ENCODE results near the gene CPN1. TPM values are rescaled to one million over a fixed set of nuclear protein-coding genes. Genes with fewer than 3 reads are reported as not detected.

Gene CPN1
- total RNA-seq, 1 experiment from 2014 or later = 0.12 TPM

DNA sequence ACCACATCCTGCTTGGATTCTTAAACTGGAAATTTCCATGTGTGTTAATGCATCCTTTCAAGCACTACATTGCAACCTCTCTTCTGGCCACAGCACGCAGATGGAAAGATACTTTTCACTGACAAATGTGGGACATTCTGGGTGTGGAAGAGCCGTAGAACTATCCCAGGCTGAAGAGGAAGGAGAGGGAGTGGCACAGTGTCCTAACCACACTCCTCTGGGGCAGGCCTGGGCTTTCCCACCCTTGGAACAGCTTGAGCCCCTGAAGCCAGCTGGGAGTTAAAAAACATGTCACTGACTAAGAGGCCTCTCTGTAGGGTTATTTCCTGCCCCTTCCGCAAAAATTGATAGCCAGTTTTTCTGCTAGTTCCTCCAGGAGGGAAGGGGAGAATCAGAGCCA is 37.9 kb downstream of the CPN1 start:
- Histone ChIP-seq H3K4me2 (ENCODE audit: low read length) (peak overlapping the region; percentile 60), H3K36me3 (ENCODE audit: control insufficient read depth in 1 of 2, insufficient read depth in 2 of 2, low read length in 2 of 2) (no peaks in the 10 kb centered on the region), H4K20me1 (ENCODE audit: insufficient read depth) (no peaks in the 10 kb centered on the region), H3K79me2 (ENCODE audit: insufficient read depth, low read length) (no peaks in the 10 kb centered on the region), H3K4me3 (replicated peaks in 1 of 2; ENCODE audit: low read depth in 1 of 2, low read length in 2 of 2) (peak overlapping the region in 1 of 2 experiments; percentile 2; a peak in 1 of 4 replicates), H3K9ac (ENCODE audit: low read length) (peak overlapping the region; percentile 48), H3K27me3 (ENCODE audit: insufficient read depth, low read length) (no peaks in the 10 kb centered on the region), H2AFZ (ENCODE audit: low read depth, low read length, poor library complexity, severe bottlenecking) (peak overlapping the region; percentile 84), H3K9me2 (ENCODE audit: insufficient read depth) (no peaks in the 10 kb centered on the region), H3K27ac (ENCODE audit: low read depth, low read length) (peak overlapping the region; percentile 77), H3K4me1 (ENCODE audit: control insufficient read depth in 1 of 2, insufficient read depth in 2 of 2, low read length in 2 of 2) (peaks cover 36 to 47% of the 10 kb centered on the region in 2 experiments), H3K9me3 (ENCODE audit: control insufficient read depth in 1 of 2, insufficient read depth in 1 of 2, low read depth in 1 of 2, low read length in 2 of 2) (no peaks in the 10 kb centered on the region)
- intact Hi-C loops (cut with micrococcal nuclease) = loop anchor here (2.0 kb wide), 1 partner anchor 37 kb away; no protein-coding TSS in a partner anchor
- TF ChIP-seq REST (IDR thresholded peaks at IDR 0.05; ENCODE audit: low read depth) (no peak), POLR2A (IDR thresholded peaks at IDR 0.05; ENCODE audit: borderline replicate concordance, extremely low read depth, insufficient read depth, insufficient read length) (no peak), ZFX (IDR thresholded peaks at IDR 0.05) (0 out of 2 replicates have a peak, but pooled peaks have one; percentile 45)
- ATAC-seq = peak; percentile 56
- ChIA-PET POLR2A (interaction anchor here (0.7 to 2.9 kb wide), 5 partner anchors 22 to 316 kb away, joined by 4 to 11 read pairs (median 6); no protein-coding TSS in a partner anchor), CTCF (interaction anchor here (0.8 to 6.2 kb wide), 7 partner anchors 21 to 311 kb away, joined by 3 to 68 read pairs (median 5); partner anchors contain the start of genes COX15 and CUTC), RAD21 (ENCODE audit: low non-redundant PET in 1 of 2, low total read pairs in 2 of 2, uncharacterized antibody in 2 of 2, unreplicated experiment in 2 of 2) (interaction anchor here in 1 of 2 experiments (0.8 kb wide), 1 partner anchor 147 kb away, joined by 3 read pairs; no protein-coding TSS in a partner anchor)
- BruUV-seq (replicated peaks) = no TSS peak
- DNase-seq (ENCODE audit: low read depth, low spot score) = no peak

GRCh38 chr10:100043344-100043743 is 38.3 kb downstream of the CPN1 start:
- no TSS peak for BruUV-seq (replicated peaks)
- peak overlapping the region; percentile 77 for H3K27ac ChIP-seq (ENCODE audit: low read depth, low read length)
- H3K4me1 ChIP-seq (ENCODE audit: control insufficient read depth in 1 of 2, insufficient read depth in 2 of 2, low read length in 2 of 2) = peaks cover 40 to 51% of the 10 kb centered on the region in 2 experiments
- H3K9me2 ChIP-seq (ENCODE audit: insufficient read depth) = no peaks in the 10 kb centered on the region
- POLR2A ChIA-PET = interaction anchor here (1.9 to 2.9 kb wide), 4 partner anchors 22 to 184 kb away, joined by 4 to 11 read pairs (median 8); no protein-coding TSS in a partner anchor
- no peak overlapping the region for H3K4me3 ChIP-seq (replicated peaks in 1 of 2; ENCODE audit: low read depth in 1 of 2, low read length in 2 of 2)
- ATAC-seq (peak; percentile 61), DNase-seq (ENCODE audit: low read depth, low spot score) (peak; percentile 66)
- H3K27me3 ChIP-seq (ENCODE audit: insufficient read depth, low read length) = no peaks in the 10 kb centered on the region
- intact Hi-C loops (cut with micrococcal nuclease) = no loop called here
- peak overlapping the region; percentile 84 for H2AFZ ChIP-seq (ENCODE audit: low read depth, low read length, poor library complexity, severe bottlenecking)
- peak overlapping the region; percentile 60 for H3K4me2 ChIP-seq (ENCODE audit: low read length)
- RAD21 ChIA-PET (ENCODE audit: low non-redundant PET in 1 of 2, low total read pairs in 2 of 2, uncharacterized antibody in 2 of 2, unreplicated experiment in 2 of 2) = interaction anchor here in 1 of 2 experiments (0.8 kb wide), 1 partner anchor 146 kb away, joined by 3 read pairs; no protein-coding TSS in a partner anchor
- H3K79me2 ChIP-seq (ENCODE audit: insufficient read depth, low read length) = no peaks in the 10 kb centered on the region
- CTCF ChIA-PET = interaction anchor here (1.2 to 6.2 kb wide), 3 partner anchors 23 to 198 kb away, joined by 3 to 68 read pairs (median 38); no protein-coding TSS in a partner anchor
- no peaks in the 10 kb centered on the region for H4K20me1 ChIP-seq (ENCODE audit: insufficient read depth)
- no peak overlapping the region for H3K9ac ChIP-seq (ENCODE audit: low read length)
- no peaks in the 10 kb centered on the region for H3K36me3 ChIP-seq (ENCODE audit: control insufficient read depth in 1 of 2, insufficient read depth in 2 of 2, low read length in 2 of 2)
- no peaks in the 10 kb centered on the region for H3K9me3 ChIP-seq (ENCODE audit: control insufficient read depth in 1 of 2, insufficient read depth in 1 of 2, low read depth in 1 of 2, low read length in 2 of 2)
- TF ChIP-seq TCF7L2 (IDR thresholded peaks at IDR 0.05; ENCODE audit: borderline replicate concordance, extremely low read depth, insufficient read depth, insufficient read length) = peak; percentile 38
- no peak for TF ChIP-seq FOSL1 (IDR thresholded peaks at IDR 0.05; ENCODE audit: low read depth)
- no peak for TF ChIP-seq ZFX (IDR thresholded peaks at IDR 0.05)
- TF ChIP-seq EZH2 (IDR thresholded peaks at IDR 0.05) = no peak
- TF ChIP-seq, protein P1, sequence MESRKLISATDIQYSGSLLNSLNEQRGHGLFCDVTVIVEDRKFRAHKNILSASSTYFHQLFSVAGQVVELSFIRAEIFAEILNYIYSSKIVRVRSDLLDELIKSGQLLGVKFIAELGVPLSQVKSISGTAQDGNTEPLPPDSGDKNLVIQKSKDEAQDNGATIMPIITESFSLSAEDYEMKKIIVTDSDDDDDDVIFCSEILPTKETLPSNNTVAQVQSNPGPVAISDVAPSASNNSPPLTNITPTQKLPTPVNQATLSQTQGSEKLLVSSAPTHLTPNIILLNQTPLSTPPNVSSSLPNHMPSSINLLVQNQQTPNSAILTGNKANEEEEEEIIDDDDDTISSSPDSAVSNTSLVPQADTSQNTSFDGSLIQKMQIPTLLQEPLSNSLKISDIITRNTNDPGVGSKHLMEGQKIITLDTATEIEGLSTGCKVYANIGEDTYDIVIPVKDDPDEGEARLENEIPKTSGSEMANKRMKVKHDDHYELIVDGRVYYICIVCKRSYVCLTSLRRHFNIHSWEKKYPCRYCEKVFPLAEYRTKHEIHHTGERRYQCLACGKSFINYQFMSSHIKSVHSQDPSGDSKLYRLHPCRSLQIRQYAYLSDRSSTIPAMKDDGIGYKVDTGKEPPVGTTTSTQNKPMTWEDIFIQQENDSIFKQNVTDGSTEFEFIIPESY (IDR thresholded peaks at IDR 0.05; ENCODE audit: extremely low read depth, insufficient replicate concordance, low read length) = no peak
- TF ChIP-seq, protein P2, sequence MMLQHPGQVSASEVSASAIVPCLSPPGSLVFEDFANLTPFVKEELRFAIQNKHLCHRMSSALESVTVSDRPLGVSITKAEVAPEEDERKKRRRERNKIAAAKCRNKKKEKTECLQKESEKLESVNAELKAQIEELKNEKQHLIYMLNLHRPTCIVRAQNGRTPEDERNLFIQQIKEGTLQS (IDR thresholded peaks at IDR 0.05) = no peak
- TF ChIP-seq, protein P3, sequence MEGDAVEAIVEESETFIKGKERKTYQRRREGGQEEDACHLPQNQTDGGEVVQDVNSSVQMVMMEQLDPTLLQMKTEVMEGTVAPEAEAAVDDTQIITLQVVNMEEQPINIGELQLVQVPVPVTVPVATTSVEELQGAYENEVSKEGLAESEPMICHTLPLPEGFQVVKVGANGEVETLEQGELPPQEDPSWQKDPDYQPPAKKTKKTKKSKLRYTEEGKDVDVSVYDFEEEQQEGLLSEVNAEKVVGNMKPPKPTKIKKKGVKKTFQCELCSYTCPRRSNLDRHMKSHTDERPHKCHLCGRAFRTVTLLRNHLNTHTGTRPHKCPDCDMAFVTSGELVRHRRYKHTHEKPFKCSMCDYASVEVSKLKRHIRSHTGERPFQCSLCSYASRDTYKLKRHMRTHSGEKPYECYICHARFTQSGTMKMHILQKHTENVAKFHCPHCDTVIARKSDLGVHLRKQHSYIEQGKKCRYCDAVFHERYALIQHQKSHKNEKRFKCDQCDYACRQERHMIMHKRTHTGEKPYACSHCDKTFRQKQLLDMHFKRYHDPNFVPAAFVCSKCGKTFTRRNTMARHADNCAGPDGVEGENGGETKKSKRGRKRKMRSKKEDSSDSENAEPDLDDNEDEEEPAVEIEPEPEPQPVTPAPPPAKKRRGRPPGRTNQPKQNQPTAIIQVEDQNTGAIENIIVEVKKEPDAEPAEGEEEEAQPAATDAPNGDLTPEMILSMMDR (IDR thresholded peaks at IDR 0.05 in 2 of 3, conservative IDR thresholded peaks at IDR 0.05 in 1 of 3; ENCODE audit: borderline replicate concordance in 1 of 3, insufficient read depth in 1 of 3, low read depth in 2 of 3, low read length in 2 of 3) = 0 out of 6 replicates have a peak, but pooled peaks of 1 of the 3 experiments have one; percentile 24
